Endothelial cell of umbilical vein (primary cell): Measurements from ENCODE around the gene ABL1.

Experiments used
- GATA2 ChIP-seq: IDR thresholded peaks from 2 replicates; pipeline ENCODE4 v1.7.0; 2011; ENCODE audit warnings: low read depth, mild to moderate bottlenecking, moderate library complexity, mixed read lengths, low read length; ENCODE audit not compliant: insufficient read length, insufficient read depth
- POLR2A ChIP-seq: IDR thresholded peaks from 2 replicates; pipeline ENCODE4 v1.6.1; 2012; ENCODE audit warnings: low read depth, mild to moderate bottlenecking, control low read depth, low read length
- TF ChIP-seq, protein P1 (sequence below), 2 donors: IDR thresholded peaks; 1 replicate in 1 of 2; 2 replicates in 1 of 2; pipeline ENCODE4 v1.5.1; 2011; ENCODE audit warnings: low read length in 2 of 2, mild to moderate bottlenecking in 2 of 2, moderate library complexity in 2 of 2, control low read depth in 1 of 2, inconsistent platforms in 1 of 2, low read depth in 1 of 2; ENCODE audit not compliant: insufficient read depth in 1 of 2; ENCODE audit errors: extremely low read depth in 1 of 2
- TF ChIP-seq, protein P2 (sequence below): IDR thresholded peaks from 2 replicates; pipeline ENCODE4 v1.6.1; 2011; ENCODE audit not compliant: insufficient read depth, insufficient read length

DNA sequence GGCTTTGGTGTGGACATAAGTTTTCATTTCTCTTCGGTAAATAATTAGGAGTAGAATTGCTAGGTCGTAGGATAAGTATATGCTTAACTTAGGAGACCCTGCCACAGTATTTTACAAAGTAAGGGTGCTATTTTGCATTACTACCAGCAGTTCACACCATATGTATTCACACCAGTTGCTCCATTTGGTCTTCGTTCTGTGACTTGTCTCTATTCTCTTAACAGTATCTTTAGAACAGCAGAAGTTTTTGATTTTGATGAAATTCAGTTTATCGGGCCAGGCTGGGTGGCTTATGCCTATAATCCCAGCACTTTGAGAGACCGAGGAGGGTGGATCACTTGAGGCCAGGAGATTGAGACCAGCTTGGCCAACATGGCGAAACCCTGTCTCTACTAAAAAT, 17.1 kb upstream of the ABL1 start:
- TF ChIP-seq, protein P1, sequence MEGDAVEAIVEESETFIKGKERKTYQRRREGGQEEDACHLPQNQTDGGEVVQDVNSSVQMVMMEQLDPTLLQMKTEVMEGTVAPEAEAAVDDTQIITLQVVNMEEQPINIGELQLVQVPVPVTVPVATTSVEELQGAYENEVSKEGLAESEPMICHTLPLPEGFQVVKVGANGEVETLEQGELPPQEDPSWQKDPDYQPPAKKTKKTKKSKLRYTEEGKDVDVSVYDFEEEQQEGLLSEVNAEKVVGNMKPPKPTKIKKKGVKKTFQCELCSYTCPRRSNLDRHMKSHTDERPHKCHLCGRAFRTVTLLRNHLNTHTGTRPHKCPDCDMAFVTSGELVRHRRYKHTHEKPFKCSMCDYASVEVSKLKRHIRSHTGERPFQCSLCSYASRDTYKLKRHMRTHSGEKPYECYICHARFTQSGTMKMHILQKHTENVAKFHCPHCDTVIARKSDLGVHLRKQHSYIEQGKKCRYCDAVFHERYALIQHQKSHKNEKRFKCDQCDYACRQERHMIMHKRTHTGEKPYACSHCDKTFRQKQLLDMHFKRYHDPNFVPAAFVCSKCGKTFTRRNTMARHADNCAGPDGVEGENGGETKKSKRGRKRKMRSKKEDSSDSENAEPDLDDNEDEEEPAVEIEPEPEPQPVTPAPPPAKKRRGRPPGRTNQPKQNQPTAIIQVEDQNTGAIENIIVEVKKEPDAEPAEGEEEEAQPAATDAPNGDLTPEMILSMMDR (IDR thresholded peaks at IDR 0.05; ENCODE audit: extremely low read depth in 1 of 2, insufficient read depth in 1 of 2, low read depth in 1 of 2, low read length in 2 of 2), result no peak
- TF ChIP-seq POLR2A (no peak), GATA2 (no peak)
- TF ChIP-seq, protein P2, sequence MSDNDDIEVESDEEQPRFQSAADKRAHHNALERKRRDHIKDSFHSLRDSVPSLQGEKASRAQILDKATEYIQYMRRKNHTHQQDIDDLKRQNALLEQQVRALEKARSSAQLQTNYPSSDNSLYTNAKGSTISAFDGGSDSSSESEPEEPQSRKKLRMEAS, result no peak
